ENCODE data around the gene ISLR2.

DNA sequence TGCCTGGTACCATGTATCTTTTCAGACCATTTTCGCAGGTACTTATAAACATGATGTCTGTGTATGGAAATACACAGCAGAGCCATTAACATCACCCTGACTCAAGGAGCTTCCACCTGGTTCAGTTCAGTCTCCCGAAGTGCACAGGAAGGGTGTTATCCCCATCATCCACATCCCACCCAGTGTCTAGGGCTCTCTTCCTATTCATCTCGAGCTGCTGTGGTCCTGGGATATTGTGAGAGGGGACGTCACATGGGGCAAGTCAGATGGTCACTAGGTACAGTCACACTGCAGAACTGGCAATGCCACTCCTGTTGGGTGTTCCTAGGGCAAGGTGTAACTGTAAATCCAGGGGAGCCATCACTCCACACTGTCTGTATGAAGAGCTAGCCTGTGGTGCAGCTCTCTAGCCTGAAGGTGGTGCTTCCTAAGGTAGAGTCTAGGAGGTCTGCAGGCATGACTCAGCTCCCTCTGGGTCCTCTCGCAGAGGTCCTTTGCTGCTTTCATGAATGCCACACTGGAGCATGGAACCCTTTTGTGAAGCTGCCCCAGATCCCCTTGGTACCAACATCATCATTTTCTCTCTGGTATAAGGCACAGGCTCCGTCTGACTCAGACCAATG, 13.9 kb downstream of the ISLR2 start:
- TF ChIP-seq, protein P1, sequence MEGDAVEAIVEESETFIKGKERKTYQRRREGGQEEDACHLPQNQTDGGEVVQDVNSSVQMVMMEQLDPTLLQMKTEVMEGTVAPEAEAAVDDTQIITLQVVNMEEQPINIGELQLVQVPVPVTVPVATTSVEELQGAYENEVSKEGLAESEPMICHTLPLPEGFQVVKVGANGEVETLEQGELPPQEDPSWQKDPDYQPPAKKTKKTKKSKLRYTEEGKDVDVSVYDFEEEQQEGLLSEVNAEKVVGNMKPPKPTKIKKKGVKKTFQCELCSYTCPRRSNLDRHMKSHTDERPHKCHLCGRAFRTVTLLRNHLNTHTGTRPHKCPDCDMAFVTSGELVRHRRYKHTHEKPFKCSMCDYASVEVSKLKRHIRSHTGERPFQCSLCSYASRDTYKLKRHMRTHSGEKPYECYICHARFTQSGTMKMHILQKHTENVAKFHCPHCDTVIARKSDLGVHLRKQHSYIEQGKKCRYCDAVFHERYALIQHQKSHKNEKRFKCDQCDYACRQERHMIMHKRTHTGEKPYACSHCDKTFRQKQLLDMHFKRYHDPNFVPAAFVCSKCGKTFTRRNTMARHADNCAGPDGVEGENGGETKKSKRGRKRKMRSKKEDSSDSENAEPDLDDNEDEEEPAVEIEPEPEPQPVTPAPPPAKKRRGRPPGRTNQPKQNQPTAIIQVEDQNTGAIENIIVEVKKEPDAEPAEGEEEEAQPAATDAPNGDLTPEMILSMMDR (IDR thresholded peaks at IDR 0.05): no peak
- no peak for TF ChIP-seq POLR2A (IDR thresholded peaks at IDR 0.05)
